Right cardiac atrium (tissue), 5 donors: ENCODE results near the gene BBLN. TPM values are rescaled to one million over a fixed set of nuclear protein-coding genes. Genes with fewer than 3 reads are reported as not detected.
"Not testable (repeated sequence)": the region's sequence is repeated elsewhere in the genome, so short reads cannot be mapped to it uniquely, and the experiment has no call there.

Experiments used
- ATAC-seq, 2 donors: fragments of 200-7000 bp; cut with Tn5 transposase; one replicate each; pipeline versions ENCODE4 v1.8.0 to v1.9.1; 2020; ENCODE audit warnings: moderate library complexity in 2 of 2, mild to moderate bottlenecking in 1 of 2
- DNase-seq, 3 donors: peaks; one replicate each; pipeline ENCODE4 v3.0.0-alpha.2; 2020
- H3K27ac ChIP-seq: one replicate; pipeline ENCODE4 v1.5.1; 2013; ENCODE audit warnings: mild to moderate bottlenecking, low read length, control low read depth, moderate library complexity
- H3K27me3 ChIP-seq: one replicate; pipeline ENCODE4 v1.6.1; 2013; ENCODE audit not compliant: control insufficient read depth, insufficient read depth
- H3K4me1 ChIP-seq: one replicate; pipeline ENCODE4 v1.6.1; 2013; ENCODE audit warnings: low read length; ENCODE audit not compliant: control insufficient read depth, insufficient read depth
- H3K4me3 ChIP-seq: one replicate; pipeline ENCODE4 v1.5.1; 2013; ENCODE audit warnings: low read length, control low read depth
- H3K9me3 ChIP-seq: one replicate; pipeline ENCODE4 v1.6.1; 2013; ENCODE audit warnings: low read length; ENCODE audit not compliant: control insufficient read depth
- WGBS: extraction: QIAGEN DNeasy Blood & Tissue Kit; methylation state at CpG from one replicate; pipeline ENCODE4 v1.1.7; 2013; 5-methylcytosine and 5-hydroxymethylcytosine counted together
- intact Hi-C, 4 donors: fragments of 100-400 bp; cut with DNase I; formaldehyde crosslinking; loops; one replicate each; pipeline versions ENCODE4 v1.11.0 to v1.14.0; 2022 to 2023
- polyA plus RNA-seq: library from polyadenylated mRNA; stranded (reverse); fragments of 200-250 nt; gene quantifications from one replicate; pipeline ENCODE4 v1.2.3, GENCODE V29; 2013
- total RNA-seq, 4 donors: library from RNA; stranded (reverse); fragmentation: NEBNext Ultra II Directional; extraction: Animal tissue kit (Norgen Biotek cat#: 25700); gene quantifications; one replicate each; pipeline ENCODE4 v1.2.1, GENCODE V29; 2021
- donor health status: healthy with polysubstance abuse.
- donor health status: DM: no; HTN: yes; CAD: no.
- donor health status: DM: no; HTN: no; CAD: no.
- donor health status: DM: no; HTN: yes; CAD: no; lungs with severe emphysema.
- donor health status: DM: yes; HTN: yes; CAD: no.

The BBLN gene
- total and polyA plus RNA-seq, 5 donors, result 41.6 to 138 (median 51.9) TPM

- WGBS, result 29% methylated on average over 10 of the region's 10 CpGs
- ATAC-seq (no peak), DNase-seq (peak; percentile 11 to 45 (median 40))
- Histone ChIP-seq H3K4me3 (no peak overlapping the region), H3K27me3 (no peaks in the 10 kb centered on the region), H3K27ac (no peak overlapping the region), H3K9me3 (no peaks in the 10 kb centered on the region), H3K4me1 (peaks cover 6% of the 10 kb centered on the region)
- intact Hi-C loops, result no loop called here
These were observed 34.3 kb upstream of the BBLN start for GRCh38 chr9:128125580-128126354.

GRCh38 chr9:128127568-128127989, 32.5 kb upstream of the BBLN start, which contains the start of gene PTGES2:
TSS of gene PTGES2 (minus strand) at chr9:128127729. CDS start at chr9:128127717, 12 bp downstream.
- peak within 1 kb of the TSS; percentile 96 for H3K4me3 ChIP-seq
- no peaks in the 10 kb centered on the region for H3K9me3 ChIP-seq
- peak; percentile 89 for ATAC-seq
- no peaks in the 10 kb centered on the region for H3K27me3 ChIP-seq
- WGBS, result under 1% methylated on average over 56 of the region's 56 CpGs
- peaks cover 6% of the 10 kb centered on the region for H3K4me1 ChIP-seq
- DNase-seq, result peak; percentile 88 to 96 (median 94)
- peak within 1 kb of the TSS; percentile 95 for H3K27ac ChIP-seq
- intact Hi-C loops, result no loop called here

- under 1% methylated on average over 82 of the region's 82 CpGs for WGBS
- peak overlapping the region; percentile 95 for H3K27ac ChIP-seq
- no peaks in the 10 kb centered on the region for H3K9me3 ChIP-seq
- no peaks in the 10 kb centered on the region for H3K27me3 ChIP-seq
- ATAC-seq (peak; percentile 92), DNase-seq (peak; percentile 80 to 93 (median 92))
- H3K4me3 ChIP-seq, result peak overlapping the region; percentile 96
- H3K4me1 ChIP-seq, result peaks cover 6% of the 10 kb centered on the region
- intact Hi-C loops, result no loop called here
These were observed 31.9 kb upstream of the BBLN start for GRCh38 chr9:128127990-128128835.

- intact Hi-C loops, result no loop called here
- 66% methylated on average over 29 of the region's 29 CpGs for WGBS
- H3K9me3 ChIP-seq, result no peaks in the 10 kb centered on the region
- H3K27ac ChIP-seq, result peak overlapping the region; percentile 68
- DNase-seq (peak; percentile 39 to 76 (median 63)), ATAC-seq (peak in 1 of 2 donors; percentile 4)
- H3K4me1 ChIP-seq, result peaks cover 6% of the 10 kb centered on the region
- H3K4me3 ChIP-seq, result peak overlapping the region; percentile 96
- no peaks in the 10 kb centered on the region for H3K27me3 ChIP-seq
These were observed 31.1 kb upstream of the BBLN start for GRCh38 chr9:128128836-128129590.

GRCh38 chr9:128129976-128130590, 30.0 kb upstream of the BBLN start:
- H3K4me1 ChIP-seq, H3K9me3 ChIP-seq, ATAC-seq, H3K27ac ChIP-seq, intact Hi-C loops, H3K4me3 ChIP-seq, H3K27me3 ChIP-seq: not testable (repeated sequence)
- peak; percentile 42 to 85 (median 78) for DNase-seq
- 30% methylated on average over 12 of the region's 12 CpGs for WGBS

- ATAC-seq, H3K27me3 ChIP-seq, H3K27ac ChIP-seq, H3K9me3 ChIP-seq, intact Hi-C loops, H3K4me3 ChIP-seq, H3K4me1 ChIP-seq: not testable (repeated sequence)
- DNase-seq, result peak in 2 of 3 donors; percentile 11 to 14
- 62% methylated on average over 7 of the region's 7 CpGs for WGBS
These were observed 29.4 kb upstream of the BBLN start for GRCh38 chr9:128130651-128131050.

- H3K9me3 ChIP-seq, H3K27ac ChIP-seq, ATAC-seq, H3K4me3 ChIP-seq, intact Hi-C loops, H3K4me1 ChIP-seq, H3K27me3 ChIP-seq: not testable (repeated sequence)
- peak in 2 of 3 donors; percentile 6 to 16 for DNase-seq
- 85% methylated on average over 8 of the region's 8 CpGs for WGBS
These were observed 28.7 kb upstream of the BBLN start for GRCh38 chr9:128131346-128131745.

GRCh38 chr9:128132139-128132538, 27.9 kb upstream of the BBLN start:
- H3K27me3 ChIP-seq, H3K9me3 ChIP-seq, intact Hi-C loops, H3K4me3 ChIP-seq, H3K4me1 ChIP-seq, H3K27ac ChIP-seq, ATAC-seq: not testable (repeated sequence)
- 26% methylated on average over 8 of the region's 8 CpGs for WGBS
- peak in 2 of 3 donors; percentile 10 to 60 for DNase-seq

- ATAC-seq, intact Hi-C loops, H3K27me3 ChIP-seq, H3K9me3 ChIP-seq, H3K4me1 ChIP-seq, H3K27ac ChIP-seq, H3K4me3 ChIP-seq: not testable (repeated sequence)
- 70% methylated on average over 8 of the region's 8 CpGs for WGBS
- peak in 2 of 3 donors; percentile 4 to 10 for DNase-seq
These were observed 24.5 kb upstream of the BBLN start for GRCh38 chr9:128135561-128135960.
